GM21423 (cell line): ENCODE results near the gene LSAMP.
"Not testable (repeated sequence)": the region's sequence is repeated elsewhere in the genome, so short reads cannot be mapped to it uniquely, and the experiment has no call there.

ENCODE experiments used
- ATAC-seq: cut with Tn5 transposase; IDR thresholded peaks from one replicate; pipeline ENCODE4 v1.9.1; 2021; ENCODE audit warnings: mild to moderate bottlenecking, moderate library complexity; ENCODE audit not compliant: unreplicated experiment

LSAMP gene

GRCh38 chr3:115819785-115820384, 625.4 kb downstream of the LSAMP start:
- ATAC-seq, result peak; percentile 92

GRCh38 chr3:115814778-115815380, 630.4 kb downstream of the LSAMP start:
- no peak for ATAC-seq

GRCh38 chr3:115814006-115814405, 631.3 kb downstream of the LSAMP start:
- ATAC-seq, result no peak

GRCh38 chr3:115808816-115809215, 636.5 kb downstream of the LSAMP start:
- no peak for ATAC-seq

DNA sequence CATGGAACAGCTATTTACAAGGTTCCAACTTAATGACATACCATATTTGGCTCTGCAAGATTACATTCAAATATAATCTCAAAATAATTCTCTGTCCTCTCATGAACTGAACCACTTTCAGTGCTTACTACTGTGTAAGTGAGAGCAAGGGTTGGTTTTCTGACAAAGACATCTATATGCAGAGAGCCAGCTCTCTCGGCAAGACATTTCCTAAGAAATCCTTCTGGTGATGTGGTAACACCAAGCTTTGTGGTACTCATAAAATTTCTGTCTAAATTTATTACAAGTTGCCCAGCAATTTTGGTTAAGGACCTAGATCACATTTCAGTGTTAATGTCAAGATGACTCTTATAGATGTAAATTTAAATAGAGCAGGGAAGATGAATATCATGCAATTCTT, 637.0 kb downstream of the LSAMP start:
- ATAC-seq, result no peak

DNA sequence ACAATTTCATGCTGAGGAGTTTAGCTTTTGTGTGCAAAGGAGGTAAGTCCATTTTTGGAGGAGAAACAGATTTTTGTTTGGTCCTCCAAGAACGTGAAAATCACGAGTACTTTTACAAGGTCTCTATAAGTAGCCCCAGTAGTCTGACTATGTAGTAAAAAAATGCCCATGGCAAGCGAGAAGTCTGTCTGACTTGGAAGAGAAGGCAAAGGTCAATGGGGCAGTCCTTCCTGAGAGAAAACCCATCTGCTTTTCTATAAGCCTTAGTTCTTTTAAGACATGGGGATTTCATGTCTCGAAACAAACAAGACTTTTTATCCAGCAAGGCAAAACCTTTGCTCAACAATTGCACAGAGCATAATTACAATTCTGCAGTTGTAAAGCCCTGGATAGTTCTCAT, 638.8 kb downstream of the LSAMP start:
- ATAC-seq, result no peak

DNA sequence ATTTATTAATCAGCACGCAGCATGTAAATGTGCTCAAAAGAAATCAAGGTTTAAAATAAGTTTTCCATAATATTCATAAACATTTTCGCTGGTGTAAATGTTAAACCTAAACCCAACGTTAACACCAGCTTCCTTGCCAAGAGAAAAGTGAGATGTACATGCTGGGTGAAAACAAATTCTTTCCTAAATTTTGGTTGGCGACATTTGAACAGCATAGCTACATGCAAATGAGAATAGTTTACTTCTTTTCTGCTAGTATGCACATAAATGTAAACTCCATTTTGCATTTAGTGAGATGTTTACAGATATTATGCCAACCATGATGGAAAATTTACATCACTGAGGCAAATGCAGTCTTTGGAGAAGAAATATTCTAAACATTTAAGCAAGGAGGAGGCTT, 639.8 kb downstream of the LSAMP start:
- no peak for ATAC-seq

DNA sequence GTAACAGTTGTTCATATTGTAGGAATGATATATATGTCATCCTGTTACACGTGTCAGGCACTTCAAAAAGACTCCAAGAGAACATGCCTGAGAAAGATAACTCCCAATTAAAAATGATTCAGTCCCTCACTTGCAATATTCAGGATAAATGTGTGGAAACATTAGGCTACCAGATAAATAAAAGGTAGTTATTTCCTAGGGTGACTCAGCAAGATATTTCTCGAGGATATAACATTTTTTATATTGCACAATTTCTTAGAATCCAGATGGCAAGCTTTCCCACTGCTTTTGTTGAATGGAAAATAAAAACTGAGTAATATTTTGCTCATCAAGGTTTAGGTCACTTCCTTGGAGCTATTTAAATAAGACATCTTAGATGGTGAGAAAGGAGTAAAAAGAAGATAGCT, 640.6 kb downstream of the LSAMP start:
- ATAC-seq, result no peak

DNA sequence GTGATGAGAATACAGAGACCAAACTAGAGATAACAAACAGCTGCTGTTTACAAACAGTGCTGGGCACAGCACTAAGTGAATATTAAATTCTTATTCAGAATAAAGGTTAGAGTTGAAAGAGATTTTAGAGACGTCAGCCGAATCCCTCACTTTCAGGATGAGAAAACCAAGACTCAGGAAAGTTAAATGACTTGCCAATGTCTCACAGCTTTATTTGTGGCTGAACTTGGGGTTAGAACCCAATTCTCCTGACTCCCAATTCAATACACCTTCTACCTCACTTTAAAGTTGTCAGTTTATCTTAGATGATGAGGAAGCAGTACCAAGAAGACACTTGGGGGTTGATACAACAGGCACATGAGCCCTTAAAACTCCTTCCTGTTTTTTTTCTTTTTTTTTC, 641.1 kb downstream of the LSAMP start:
- ATAC-seq, result no peak

- ATAC-seq, result no peak
Measured at GRCh38 chr3:115803661-115804060, 641.6 kb downstream of the LSAMP start.

DNA sequence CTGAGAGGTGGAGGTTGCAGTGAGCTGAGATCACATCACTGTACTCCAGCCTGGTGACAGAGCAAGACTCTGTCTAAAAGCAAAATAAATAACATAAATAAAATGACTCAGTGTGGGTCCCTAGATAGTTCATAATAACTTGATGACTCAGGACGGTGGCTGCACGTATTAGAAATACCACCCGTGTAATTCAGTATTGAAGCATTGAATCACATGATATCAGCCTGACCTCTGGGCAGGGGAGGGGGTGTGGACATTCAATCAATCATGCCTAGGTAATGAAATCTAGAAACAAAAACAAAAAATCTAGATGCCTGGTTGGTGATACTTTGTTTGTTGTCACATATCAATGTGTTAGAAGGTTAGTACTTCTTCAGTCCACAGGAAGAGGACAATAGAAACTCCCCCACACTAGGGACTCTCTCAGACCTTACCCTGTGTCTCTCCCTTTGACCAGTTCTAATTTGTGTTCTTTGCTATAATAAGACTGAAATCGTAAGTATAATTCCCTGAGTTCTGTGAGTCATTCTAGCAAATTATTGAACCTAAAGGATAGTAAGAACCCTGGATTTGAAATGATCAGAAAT, 644.7 kb downstream of the LSAMP start:
- ATAC-seq, result no peak

GRCh38 chr3:115800065-115800464, 645.2 kb downstream of the LSAMP start:
- not testable (repeated sequence) for ATAC-seq

DNA sequence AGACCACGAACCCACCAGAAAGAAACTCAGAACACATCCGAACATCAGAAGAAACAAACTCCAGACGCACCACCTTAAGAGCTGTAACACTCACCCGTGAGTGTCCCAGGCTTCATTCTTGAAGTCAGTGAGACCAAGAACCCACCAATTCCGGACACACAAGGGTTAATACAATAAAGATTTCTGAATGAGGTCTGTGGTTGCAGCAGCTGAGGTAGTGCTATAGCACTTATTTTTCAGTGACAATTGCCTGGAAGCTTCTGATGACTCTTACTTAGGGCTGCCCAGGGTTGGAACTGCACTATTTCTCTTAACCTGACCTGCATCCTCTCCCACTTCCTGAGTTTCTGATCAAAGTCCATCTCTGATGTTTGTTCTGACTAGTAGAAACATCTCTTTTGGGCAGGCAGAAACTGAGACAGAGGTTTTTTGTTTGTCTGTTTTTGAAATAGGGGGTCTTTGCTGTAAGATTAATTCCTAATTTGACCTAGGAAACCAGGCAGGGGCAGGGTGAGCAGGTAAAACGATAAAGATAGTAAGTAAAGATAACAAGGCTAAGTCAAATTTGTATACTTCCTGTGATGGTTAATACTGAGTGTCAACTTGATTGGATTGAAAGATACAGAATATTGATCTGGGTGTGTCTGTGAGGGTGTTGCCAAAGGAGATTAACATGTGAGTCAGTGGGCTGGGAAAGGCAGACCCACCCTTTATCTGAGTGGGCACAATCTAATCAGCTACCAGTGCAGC, 652.9 kb downstream of the LSAMP start:
- ATAC-seq, result peak; percentile 75

DNA sequence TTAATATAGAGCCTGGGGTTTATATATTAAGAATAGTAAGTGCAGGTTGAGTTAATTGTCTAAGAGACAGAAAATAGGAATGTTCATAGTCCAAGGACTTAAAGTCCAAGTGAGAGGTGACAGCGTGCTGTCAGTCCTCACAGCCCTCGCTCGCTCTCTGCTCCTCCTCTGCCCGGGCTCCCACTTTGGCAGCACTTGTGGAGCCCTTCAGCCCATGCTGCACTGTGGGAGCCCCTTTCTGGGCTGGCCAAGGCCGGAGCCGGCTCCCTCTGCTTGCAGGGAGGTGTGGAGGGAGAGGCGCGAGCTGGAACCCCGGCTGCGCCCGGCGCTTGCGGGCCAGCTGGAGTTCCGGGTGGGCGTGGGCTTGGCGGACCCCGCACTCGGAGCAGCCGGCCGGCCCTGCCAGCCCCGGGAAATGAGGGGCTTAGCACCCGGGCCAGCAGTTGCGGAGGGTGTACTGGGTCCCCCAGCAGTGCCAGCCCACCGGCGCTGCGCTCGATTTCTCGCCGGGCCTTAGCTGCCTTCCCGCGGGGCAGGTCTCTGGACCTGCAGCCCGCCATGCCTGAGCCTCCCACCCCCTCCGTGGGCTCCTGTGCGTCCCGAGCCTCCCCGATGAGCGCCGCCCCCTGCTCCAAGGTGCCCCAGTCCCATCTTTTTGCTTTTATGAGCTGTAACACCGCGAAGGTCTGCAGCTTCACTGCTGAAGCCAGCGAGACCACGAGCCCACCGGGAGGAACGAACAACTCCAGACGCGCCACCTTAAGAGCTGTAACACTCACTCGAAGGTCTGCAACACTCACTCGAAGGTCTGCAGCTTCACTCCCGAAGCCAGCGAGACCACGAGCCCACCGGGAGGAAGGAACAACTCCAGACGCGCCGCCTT, 653.8 kb downstream of the LSAMP start:
- ATAC-seq, result not testable (repeated sequence)

- ATAC-seq, result peak; percentile 64
Measured at GRCh38 chr3:115790759-115791158, 654.5 kb downstream of the LSAMP start.

- ATAC-seq, result no peak
Measured at GRCh38 chr3:115789481-115789880, 655.8 kb downstream of the LSAMP start.

- ATAC-seq, result no peak
Measured at GRCh38 chr3:115788921-115789470, 656.3 kb downstream of the LSAMP start.

GRCh38 chr3:115787818-115788217, 657.5 kb downstream of the LSAMP start:
- no peak for ATAC-seq

DNA sequence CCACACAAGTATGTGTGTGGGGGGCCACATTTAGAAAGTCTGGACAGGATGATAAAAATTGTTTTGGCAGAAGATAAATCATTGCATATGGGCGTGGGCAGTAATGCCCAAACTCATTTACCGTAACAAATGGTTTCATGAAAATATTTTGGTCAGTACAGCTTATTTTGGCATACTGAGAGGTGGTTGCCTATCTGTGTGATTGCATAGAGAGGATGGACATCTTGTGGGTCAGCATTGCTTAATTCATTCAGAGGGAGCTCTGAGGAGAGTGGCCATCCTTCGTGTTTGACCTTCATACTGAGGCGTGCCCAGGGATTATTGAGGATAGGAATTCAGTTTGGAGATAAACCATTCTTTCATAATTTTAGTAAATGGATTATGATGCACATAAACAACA, 659.5 kb downstream of the LSAMP start:
- no peak for ATAC-seq

GRCh38 chr3:115784739-115785536, 660.3 kb downstream of the LSAMP start:
- peak; percentile 3 for ATAC-seq
